Measurements from ENCODE around the gene S100A10.

Gene S100A10, protein sequence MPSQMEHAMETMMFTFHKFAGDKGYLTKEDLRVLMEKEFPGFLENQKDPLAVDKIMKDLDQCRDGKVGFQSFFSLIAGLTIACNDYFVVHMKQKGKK

DNA sequence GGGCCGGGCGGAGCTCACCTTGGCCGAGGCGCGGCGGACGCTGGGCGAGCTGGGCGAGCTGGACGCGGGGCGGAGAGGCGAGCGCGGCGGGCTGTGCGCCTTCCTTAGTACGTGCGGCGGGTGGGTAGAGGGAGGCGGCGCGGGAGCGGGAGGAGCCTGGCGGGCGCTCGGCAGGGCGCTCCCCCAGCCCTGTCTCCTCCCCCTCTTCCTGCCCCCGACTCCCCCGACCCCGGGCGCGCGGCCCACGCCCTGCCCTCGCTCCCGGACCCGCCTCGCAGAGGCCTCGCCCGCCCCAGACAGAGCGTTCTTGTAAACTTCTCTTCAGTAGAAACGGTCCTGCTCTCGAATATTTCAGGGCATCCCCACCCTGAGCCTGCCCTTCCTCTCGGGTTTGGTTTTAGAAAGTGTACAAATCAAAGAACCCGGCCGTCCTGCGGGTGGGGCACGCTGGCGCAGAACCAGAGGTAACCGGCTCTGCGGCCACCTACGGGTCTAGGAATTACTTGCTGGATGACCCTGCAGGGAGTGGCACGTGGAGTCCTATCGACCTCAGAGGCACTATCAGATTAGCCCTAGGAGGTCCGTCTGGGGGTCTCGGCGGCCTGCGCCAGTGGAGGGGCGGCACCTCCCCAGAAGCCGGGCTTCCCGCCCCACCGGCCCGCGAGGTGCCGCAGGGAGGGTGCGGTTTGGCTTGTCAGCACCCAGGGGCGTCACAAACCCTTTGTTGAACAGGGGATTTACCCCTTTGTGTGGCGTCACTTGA is at the start of gene S100A10:
S100A10 (minus strand) TSS at position 126 of the 763 bp plus-strand sequence. CDS start 7,629 bp downstream, outside the sequence.
- peak in 1 of 2 donors; percentile 59 for DNase-seq (ENCODE audit: low read depth in 2 of 2)

DNA sequence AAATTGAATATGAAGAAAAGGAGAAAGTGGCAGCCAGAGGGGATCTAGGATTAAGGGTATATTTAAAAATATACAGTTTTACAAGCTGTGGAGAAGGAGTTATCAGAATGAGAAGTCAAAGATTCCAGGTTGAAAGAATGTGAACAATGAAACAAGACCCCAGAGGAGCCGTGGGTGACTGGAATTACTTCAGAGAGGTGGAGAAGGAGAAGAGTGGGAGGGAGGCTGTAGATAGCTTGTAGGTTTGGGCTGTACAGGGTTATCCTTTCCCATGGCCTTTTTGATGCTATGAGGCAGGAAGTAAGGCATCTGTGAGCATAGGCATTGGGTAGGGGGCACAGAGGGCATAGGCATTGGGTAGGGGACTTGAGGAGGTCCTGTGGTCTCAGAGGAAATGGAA is 48.4 kb upstream of the S100A10 start:
- no peak for DNase-seq (ENCODE audit: low read depth in 2 of 2)

DNA sequence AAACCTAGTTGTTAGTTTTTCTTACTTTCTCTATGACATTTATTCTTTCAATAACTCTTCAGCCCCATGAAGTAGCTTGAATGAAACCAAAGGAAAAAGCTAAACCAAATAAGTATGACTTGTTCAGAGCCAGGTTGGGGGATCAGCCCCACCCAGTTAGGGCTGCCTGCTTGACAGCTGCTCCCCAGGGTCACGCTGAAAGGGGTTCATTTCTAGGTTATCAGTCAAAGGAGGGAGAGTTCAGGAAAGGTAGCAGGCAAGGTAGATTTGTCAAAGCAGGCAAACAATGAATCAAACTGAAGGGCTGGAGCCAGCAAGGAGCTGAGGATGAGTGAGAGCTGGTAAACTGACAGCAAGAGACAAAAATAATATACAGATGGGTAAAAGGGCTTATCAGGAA is 46.2 kb upstream of the S100A10 start:
- DNase-seq (ENCODE audit: low read depth in 2 of 2): no peak

DNA sequence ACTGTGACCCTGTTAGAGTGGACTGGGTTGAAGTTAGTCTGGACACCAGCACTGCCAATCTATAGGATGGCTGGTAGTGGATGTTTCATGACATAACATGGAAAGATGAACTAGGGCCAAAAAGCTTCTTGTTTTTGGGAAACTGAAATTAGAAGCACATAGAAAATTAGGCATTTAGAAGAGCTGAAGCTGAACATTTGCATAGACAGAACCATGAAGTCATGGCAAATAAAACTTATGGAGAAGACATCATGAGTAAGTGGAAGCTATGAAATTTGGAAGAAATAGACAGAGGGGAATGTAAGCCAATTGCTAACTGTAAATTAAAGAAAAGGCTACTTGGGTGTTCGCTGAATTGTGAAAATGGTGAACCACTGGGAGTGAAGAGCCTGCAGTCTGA is 45.8 kb upstream of the S100A10 start:
- DNase-seq (ENCODE audit: low read depth in 2 of 2): no peak

DNA sequence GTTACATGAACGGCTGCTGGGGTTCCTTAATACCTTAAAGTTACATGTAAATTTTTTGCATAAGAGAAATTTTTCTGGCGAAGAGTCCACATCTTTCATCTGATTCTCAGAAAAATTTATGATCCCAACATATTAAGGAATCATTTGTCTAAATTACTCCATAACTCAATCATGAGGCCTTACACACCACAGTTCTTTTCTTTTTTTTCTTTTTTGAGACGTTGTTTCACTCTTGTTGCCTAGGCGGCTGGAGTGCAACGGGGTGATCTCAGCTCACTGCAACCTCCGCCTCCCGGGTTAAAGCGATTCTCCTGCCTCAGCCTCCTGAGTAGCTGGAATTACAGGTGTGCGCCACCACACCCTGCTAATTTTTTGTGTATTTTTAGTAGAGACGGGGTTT is 45.2 kb upstream of the S100A10 start:
- DNase-seq (ENCODE audit: low read depth in 2 of 2): no peak

DNA sequence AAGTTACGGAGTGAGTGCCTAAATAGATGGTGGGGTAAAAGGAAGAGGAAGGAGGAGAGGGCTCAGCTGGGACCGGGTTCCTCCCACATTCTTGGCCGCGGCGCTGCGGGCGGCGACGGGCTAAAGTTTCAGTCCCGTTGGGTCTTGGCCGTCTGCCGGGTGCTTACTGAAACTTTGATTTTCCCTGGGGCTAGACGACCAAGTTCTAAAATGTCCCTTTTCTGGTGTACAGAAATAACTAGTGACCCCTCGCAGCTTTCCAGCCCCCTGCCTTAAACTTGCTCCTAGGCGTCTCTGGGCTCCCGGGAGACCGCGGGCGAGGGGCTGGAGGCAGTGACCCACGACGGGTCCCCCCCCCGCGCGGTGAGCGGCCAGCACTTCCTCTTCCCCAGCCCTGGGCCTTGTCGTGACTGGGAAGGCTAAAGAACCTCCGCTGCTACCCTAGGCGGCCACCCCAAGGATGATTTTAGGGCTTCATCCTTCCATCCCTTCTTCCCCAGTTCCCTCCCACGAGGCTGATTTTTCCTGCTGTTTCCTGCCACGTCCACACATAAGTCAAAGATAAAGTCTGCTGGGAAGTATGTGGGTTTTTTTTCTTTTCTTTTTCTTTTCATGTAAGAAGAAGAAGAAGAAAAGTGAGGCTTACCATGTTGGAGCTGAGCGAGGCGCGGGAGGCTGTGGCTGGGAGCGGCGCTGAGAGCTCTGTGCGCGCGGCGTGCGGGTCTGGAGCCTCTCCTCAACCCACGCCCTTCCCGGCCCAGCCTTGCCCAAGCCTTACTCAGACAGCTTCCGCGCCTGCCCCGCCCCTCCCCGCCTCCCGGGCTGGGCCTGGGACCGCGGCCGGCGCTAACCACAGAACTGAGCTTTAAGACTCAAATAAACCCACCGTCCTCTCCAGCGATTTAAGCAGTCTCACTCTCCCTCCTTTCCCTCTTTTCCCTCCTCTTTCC is 42.9 kb upstream of the S100A10 start, which contains the start of gene S100A11:
S100A11 (minus strand) TSS at position 738 of the 950 bp plus-strand sequence; CDS start at position 649, 89 bp downstream.
- DNase-seq (ENCODE audit: low read depth in 2 of 2): peak; percentile 71 to 86

DNA sequence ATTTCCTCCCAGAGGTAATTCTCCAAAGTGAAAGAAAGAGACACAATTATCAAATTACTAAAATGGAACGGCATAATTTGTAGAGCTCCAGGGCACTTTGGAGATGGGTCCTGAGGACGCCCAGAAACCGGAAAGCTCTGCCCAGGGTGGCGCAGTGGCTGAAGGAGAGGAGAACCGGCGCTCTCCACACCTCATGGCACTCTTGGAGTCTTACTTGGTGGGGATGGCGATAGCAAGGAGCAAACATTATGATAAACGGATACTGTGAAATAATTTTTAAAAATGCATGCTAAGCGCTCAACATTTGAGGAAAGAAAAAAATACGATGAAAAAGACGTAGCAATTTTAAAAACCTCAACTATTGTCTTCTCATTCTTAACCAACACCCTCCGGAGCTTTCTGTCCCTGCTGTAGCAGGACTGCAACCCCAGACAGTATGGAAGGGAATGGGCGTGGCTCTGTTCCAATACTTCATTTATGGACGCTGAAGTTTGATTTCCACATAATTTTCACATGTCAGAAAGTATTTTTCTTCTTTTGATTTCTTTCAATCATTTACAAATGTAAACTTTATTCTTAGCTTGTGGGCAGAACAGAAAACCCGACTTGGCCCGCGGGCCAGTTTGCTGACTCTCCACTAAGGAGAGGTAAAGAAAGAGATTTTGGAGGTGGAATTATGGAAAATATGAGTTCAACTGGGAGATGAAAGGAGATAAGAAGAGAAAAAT is 42.0 kb upstream of the S100A10 start:
- DNase-seq (ENCODE audit: low read depth in 2 of 2): no peak

DNA sequence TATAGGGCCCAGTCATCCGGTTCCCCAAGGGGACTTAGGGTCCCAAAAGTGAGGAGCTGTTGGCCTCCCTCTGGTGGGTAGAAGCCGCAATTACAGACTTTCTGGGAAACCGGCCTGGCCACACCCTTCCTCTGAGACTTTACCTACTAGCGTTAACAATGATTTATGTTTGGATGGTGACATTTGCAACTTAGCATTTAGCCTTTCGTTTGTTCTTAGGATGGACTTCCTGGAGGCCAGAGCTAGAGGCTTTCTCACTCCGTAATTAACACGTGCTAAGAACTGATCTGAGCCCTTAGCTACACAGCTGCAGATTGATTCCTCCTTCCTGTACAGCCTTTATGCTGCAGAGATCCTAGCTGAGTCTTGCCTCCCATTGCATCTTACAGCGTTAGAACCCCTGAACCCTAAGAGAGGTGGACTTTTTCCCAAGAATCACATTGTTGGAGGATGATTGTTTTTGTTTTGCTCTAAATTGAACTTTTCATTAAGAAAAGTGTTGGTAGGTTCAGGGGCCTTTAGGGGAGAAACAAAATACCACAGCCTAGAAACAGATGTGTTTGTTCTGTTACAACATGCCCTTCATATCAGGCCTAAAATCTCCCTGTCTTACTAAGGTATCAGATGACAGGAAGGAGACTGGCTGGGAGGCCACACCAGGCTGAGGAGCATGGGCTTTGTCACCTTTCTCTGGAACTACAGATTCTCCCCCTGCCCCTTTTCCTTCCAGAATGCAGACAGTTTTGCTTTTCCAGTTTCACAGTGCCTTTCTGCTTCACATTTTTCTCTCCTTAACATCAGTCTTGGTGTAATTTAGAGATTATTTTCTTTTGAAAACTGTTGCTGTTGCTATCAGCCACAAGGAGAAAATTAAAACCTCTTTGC is 41.2 kb upstream of the S100A10 start:
- peak in 1 of 2 donors; percentile 48 for DNase-seq (ENCODE audit: low read depth in 2 of 2)

DNA sequence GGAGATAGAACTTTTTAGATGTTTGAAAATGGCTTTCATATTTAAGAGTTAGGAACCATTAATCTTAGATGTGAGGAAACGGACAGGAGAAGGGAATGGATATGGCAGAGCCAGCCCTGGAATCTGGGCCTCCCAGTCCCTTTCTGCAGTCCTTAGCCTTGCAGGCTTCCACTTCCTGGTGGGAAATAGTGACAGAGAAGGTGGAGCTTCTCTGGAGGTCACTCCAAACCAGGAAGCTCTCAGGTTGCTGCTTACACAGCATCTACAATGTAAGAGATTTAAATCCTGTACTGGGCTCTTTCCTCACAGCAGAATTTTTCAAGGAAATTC is 40.6 kb upstream of the S100A10 start:
- DNase-seq (ENCODE audit: low read depth in 2 of 2): no peak

DNA sequence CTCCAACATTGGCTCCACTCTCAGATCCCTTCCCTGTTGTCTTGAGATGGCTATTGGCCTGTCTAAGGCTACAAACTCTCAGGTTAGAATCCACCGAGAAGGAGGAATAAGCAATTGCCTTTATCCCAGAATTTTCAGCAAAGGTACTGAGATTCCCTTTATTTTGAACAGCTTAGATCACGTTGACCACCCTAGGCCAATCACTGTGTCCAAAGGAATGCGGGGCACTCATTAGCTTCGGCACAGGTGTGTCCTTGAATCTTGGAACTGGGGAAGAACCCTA is 36.2 kb upstream of the S100A10 start:
- no peak for DNase-seq (ENCODE audit: low read depth in 2 of 2)

DNA sequence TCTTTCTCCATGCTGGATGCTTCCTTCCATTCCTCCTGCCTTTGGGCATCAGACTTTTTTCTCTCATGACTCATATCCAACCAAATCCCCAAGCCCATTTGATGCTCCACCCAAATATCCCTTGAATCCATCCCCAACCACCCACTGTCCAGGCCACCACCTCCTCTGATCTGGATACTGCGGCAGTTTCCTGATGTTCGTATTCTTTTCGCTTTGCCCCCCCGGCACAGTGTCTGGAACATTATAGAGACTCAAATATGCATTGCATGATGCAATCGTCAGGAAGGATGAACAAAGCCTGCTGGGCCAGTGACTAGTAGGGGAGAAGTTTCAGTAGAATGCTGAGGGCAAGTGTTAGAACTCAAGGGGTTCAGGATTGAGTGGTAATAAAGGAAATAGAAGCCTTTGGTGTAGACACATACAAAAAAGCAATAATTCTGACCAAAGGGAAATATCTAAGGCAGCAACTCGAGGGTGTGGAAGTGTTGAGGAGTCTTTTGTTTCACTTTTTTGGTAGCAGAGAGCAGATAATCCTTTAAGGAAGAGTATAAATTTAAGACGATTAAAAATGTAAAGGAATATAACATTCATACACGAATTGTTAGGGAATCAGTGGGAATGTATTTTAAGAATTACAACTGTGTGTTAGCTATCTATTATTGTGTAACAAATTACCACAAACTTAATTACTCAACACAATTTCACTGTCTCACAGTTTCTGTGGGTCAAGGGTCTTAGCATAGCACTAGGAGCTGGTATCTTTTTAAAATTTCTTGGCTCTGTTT is 35.7 kb upstream of the S100A10 start:
- DNase-seq (ENCODE audit: low read depth in 2 of 2): no peak

DNA sequence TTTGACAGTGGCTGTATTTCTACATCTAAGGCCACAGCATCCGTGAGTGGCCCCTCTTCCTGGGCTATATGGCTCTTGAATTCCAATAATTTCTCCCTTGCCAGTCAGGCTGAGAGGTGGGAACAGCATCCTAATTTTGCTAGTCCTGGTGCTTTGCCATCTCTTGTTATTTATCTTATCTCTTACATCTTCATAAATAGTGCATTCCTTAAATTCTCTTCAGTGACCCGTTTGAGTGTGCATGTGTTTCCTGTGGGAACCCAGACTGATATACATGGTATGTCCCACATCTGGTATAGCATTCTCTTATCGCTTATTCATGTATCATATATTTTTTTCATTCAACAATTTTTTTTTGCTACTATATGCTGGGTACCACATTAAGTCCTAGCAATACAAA is 33.2 kb upstream of the S100A10 start:
- no peak for DNase-seq (ENCODE audit: low read depth in 2 of 2)

DNA sequence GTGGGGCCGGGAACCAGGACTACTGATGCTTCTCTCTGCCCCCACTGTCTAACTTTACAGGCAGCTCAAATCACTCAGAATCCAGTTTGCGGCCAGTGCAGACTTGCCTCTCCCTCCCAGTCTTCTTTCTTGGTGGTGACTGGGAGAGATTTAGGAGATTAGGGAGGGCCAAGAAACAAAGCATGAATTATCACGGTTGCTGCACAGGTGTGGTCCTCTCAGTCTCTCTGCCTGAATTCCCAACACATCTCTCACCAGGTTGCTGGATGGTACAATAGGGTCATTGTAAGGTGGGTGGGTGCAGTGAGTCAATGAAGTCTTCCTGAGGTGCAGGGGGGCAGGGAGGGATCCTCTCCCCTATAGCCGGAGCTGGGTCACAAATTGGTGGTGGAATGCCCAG is 30.6 kb upstream of the S100A10 start:
- DNase-seq (ENCODE audit: low read depth in 2 of 2): no peak

DNA sequence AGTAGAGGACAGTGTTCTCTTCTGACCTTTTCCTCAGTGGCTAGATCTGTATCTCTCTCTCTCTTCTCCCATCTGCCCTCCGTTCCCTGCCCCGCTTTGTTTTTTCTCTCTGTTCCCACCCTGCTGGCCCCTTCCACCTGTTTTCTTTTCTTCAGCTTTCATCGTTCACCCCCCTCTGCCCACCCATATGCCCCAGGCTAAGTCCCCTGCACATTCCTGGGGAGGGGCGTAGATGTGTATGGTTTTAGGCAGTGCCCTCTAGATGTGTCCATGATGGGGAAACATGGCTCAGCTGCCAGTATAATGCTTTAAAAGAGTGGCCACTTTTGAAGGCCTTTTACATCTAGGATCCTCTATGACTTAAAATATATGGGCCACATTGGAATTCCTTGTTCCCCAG is 29.6 kb upstream of the S100A10 start:
- no peak for DNase-seq (ENCODE audit: low read depth in 2 of 2)

DNA sequence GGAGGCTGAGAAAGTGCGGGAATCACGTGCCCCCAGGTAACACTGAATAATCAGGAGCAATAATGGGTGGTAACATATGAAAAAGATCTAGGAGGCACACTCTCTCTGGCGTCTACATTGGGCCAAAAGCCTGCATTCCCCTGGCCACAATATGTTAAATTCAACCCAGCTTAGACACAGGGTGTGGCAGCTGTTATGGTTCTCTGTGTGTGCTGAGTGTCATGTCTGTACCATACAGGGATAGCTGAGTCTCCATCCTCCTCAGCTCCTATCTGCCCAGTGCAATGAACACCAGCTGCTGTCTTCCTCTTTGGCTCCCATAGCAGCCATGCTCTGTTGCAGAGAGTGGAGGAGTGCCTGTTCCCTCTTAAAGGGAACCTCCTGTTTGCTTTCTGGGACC is 28.8 kb upstream of the S100A10 start:
- no peak for DNase-seq (ENCODE audit: low read depth in 2 of 2)

DNA sequence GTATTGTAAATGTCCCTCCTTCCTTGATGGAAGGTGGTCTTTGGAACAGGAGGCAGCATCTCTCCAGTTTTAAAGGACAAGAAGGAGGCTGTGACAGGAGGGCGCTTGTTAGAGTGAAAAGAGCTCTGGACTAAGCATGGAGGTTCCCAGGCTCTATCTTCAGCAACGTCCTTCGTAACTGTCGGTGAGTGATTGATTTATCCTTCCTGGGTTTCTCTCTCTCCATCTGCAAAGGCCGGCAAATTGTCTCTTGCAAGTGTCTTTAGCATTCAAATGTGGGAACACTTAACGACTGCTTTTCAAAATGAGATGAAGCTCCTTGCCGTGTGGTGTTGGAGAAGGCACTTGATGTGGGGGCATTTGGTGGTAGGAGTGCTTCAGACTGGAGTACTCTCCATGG is 27.9 kb upstream of the S100A10 start:
- no peak for DNase-seq (ENCODE audit: low read depth in 2 of 2)

DNA sequence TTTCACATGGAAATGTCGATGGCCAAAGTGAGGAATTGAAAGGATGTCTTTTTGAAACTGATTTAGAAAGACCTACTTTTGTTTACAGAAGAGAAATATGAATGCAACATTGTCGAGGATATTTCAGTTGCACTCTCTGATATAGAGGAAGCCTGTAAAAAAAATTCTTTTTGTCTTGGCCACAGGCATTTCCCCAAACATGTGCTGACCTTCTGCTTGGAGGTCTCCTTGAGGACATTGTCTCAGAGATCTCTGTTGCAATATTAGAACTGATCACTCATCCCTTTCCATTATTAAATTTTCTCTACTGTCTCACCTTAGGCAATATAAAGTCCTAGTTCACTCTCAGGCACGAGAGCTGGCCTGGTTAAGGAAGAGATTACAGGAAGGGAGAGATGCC is 27.2 kb upstream of the S100A10 start:
- no peak for DNase-seq (ENCODE audit: low read depth in 2 of 2)

DNA sequence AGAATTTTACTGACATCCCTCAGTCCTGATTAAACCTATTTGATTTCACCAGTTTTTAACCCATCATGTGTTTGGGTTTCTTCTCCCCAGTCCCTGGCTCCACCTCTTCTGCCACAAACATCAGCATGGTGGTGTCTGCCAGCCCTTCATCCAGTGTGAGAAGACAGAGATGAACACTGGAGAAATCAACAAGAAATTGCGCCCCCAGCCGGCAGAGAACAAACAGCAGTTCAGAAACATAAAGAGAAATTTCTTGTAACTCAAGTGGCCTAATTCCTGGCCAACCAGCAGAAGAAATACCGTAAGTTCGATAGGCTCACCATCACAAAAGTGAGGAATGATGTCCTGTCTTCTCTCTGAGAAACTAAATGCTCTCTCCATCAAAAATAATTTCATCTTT is 24.9 kb upstream of the S100A10 start:
- no peak for DNase-seq (ENCODE audit: low read depth in 2 of 2)

DNA sequence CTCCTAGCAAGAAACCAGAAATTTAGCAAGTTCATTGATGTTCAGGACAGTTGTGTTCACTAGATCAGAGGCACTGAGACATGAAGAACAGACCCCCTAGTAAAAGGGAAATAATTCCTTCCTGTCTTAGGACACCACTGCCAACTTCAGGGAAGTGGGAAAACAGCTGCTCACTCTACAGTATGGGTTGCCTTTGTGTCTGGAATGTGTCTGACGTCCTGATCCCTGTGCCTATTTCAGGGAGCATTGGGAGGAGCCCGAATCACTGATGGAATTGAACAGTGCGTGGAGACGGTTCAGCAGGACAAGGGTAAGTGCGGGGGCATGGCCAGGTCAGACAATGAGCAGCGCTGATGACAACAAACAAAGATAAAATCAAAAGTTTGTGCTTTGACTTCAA is 22.1 kb upstream of the S100A10 start:
- DNase-seq (ENCODE audit: low read depth in 2 of 2): no peak

DNA sequence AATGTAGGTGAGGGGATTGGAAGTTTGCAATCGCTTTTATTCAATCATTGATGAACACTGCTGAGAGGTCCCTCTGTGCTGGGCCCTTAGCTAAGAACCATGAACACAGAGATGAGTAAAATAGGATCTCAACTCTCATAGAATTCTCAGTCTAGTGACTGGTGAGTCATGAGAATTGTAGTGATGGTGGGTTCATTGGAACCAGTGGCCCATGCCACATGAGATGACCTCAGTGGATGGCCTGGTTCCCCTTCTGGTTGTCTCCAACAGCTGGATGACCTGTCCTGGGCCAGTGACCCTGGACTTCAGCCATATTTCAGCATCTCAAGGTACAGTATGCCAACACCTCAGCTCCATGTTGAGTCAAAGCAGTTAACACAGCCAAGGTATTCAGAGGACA is 21.3 kb upstream of the S100A10 start:
- DNase-seq (ENCODE audit: low read depth in 2 of 2): no peak
